ENCODE data around the gene ARHGAP12.

The ARHGAP12 gene

DNA sequence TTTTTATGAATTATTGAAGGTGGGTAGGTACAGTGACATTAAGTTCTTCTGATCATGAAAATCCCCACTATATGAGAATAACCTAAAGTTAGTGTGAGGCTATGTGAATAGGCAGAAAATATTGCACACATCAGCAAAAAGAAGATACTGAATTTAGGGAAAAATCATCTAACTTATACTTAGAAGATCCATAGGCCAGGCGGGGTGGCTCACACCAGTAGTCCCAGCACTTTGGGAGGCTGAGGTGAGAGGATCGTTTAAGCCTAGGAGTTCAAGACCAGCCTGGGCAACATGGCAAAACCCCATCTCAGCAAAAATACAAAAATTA is 49.5 kb upstream of the ARHGAP12 start:
- TF ChIP-seq ZNF292 (tag by site-specific recombination; IDR thresholded peaks at IDR 0.05; ENCODE audit: borderline replicate concordance, low read depth) (no peak), AEBP2 (tag by site-specific recombination; IDR thresholded peaks at IDR 0.05; ENCODE audit: borderline replicate concordance) (no peak), ZNF398 (tag by site-specific recombination; IDR thresholded peaks at IDR 0.05) (no peak), ZNF280C (tag by site-specific recombination; IDR thresholded peaks at IDR 0.05) (no peak), KLF9 (tag by site-specific recombination; IDR thresholded peaks at IDR 0.05; ENCODE audit: low read depth) (no peak), ZNF792 (tag by site-specific recombination; IDR thresholded peaks at IDR 0.05) (no peak), ZNF2 (tag by site-specific recombination; IDR thresholded peaks at IDR 0.05) (no peak), ZNF24 (tag by site-specific recombination; IDR thresholded peaks at IDR 0.05) (no peak), ZNF37A (tag by site-specific recombination; IDR thresholded peaks at IDR 0.05) (no peak), ZFP41 (tag by site-specific recombination; IDR thresholded peaks at IDR 0.05; ENCODE audit: borderline replicate concordance) (no peak), ZNF202 (tag by site-specific recombination; IDR thresholded peaks at IDR 0.05; ENCODE audit: borderline replicate concordance) (no peak), ZFHX2 (tag by site-specific recombination; conservative IDR thresholded peaks at IDR 0.05) (no peak), MEIS1 (CRISPR knock-in tag; IDR thresholded peaks at IDR 0.05; ENCODE audit: borderline replicate concordance) (no peak), ZNF324 (tag by site-specific recombination; IDR thresholded peaks at IDR 0.05) (no peak), GLIS1 (tag by site-specific recombination; IDR thresholded peaks at IDR 0.05) (no peak), ZNF610 (tag by site-specific recombination; IDR thresholded peaks at IDR 0.05; ENCODE audit: borderline replicate concordance) (no peak)
- TF ChIP-seq, protein P1, sequence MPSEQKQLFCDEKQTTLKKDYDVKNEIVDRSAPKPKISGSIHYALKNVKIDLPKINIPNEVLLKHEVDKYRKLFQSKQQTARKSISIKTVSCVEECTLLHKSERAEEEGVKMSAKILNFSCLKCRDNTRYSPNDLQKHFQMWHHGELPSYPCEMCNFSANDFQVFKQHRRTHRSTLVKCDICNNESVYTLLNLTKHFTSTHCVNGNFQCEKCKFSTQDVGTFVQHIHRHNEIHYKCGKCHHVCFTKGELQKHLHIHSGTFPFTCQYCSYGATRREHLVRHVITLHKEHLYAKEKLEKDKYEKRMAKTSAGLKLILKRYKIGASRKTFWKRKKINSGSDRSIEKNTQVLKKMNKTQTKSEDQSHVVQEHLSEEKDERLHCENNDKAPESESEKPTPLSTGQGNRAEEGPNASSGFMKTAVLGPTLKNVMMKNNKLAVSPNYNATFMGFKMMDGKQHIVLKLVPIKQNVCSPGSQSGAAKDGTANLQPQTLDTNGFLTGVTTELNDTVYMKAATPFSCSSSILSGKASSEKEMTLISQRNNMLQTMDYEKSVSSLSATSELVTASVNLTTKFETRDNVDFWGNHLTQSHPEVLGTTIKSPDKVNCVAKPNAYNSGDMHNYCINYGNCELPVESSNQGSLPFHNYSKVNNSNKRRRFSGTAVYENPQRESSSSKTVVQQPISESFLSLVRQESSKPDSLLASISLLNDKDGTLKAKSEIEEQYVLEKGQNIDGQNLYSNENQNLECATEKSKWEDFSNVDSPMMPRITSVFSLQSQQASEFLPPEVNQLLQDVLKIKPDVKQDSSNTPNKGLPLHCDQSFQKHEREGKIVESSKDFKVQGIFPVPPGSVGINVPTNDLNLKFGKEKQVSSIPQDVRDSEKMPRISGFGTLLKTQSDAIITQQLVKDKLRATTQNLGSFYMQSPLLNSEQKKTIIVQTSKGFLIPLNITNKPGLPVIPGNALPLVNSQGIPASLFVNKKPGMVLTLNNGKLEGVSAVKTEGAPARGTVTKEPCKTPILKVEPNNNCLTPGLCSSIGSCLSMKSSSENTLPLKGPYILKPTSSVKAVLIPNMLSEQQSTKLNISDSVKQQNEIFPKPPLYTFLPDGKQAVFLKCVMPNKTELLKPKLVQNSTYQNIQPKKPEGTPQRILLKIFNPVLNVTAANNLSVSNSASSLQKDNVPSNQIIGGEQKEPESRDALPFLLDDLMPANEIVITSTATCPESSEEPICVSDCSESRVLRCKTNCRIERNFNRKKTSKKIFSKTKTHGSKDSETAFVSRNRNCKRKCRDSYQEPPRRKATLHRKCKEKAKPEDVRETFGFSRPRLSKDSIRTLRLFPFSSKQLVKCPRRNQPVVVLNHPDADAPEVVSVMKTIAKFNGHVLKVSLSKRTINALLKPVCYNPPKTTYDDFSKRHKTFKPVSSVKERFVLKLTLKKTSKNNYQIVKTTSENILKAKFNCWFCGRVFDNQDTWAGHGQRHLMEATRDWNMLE (tag by site-specific recombination; conservative IDR thresholded peaks at IDR 0.05; ENCODE audit: low read depth) = no peak
- Histone ChIP-seq H3K4me1 (ENCODE audit: control insufficient read depth, insufficient read depth, low read length) (no peaks in the 10 kb centered on the region), H3K36me3 (ENCODE audit: control insufficient read depth in 2 of 2, insufficient read depth in 1 of 2, low read length in 2 of 2) (no peaks in the 10 kb centered on the region), H3K27ac (ENCODE audit: extremely low read depth, low read depth, low read length) (no peak overlapping the region), H3K9me3 (ENCODE audit: control insufficient read depth, insufficient read depth, low read depth, low read length) (no peaks in the 10 kb centered on the region), H3K4me3 (ENCODE audit: low read depth, low read length) (no peak overlapping the region)
- POLR2A ChIA-PET = no interaction called here
- CTCF ChIA-PET = no interaction called here
